NCI-H2107 treated with DMSO at 0.1 percent for 48 hours (cell line): Measurements from ENCODE around the gene FBL.
"Not testable (repeated sequence)": the region's sequence is repeated elsewhere in the genome, so short reads cannot be mapped to it uniquely, and the experiment has no call there.

ENCODE experiments used
- DNase-seq: peaks from one replicate; lab custom pipeline; 2025; ENCODE audit not compliant: unreplicated experiment; lab: John Stamatoyannopoulos, UW

Gene FBL

GRCh38 chr19:39825531-39826076 lies 20.6 kb downstream of the FBL start:
- no peak for DNase-seq

GRCh38 chr19:39825093-39825463 lies 21.1 kb downstream of the FBL start:
- no peak for DNase-seq

- peak; percentile 97 for DNase-seq
Measured at GRCh38 chr19:39824143-39825092, 21.8 kb downstream of the FBL start.

- no peak for DNase-seq
Measured at GRCh38 chr19:39823686-39824085, 22.5 kb downstream of the FBL start.

- no peak for DNase-seq
Measured at GRCh38 chr19:39820696-39821095, 25.5 kb downstream of the FBL start.

- no peak for DNase-seq
Measured at GRCh38 chr19:39819786-39820185, 26.4 kb downstream of the FBL start.

- no peak for DNase-seq
Measured at GRCh38 chr19:39818626-39819097, 27.5 kb downstream of the FBL start.

GRCh38 chr19:39817888-39818561 lies 28.2 kb downstream of the FBL start:
- no peak for DNase-seq

GRCh38 chr19:39816287-39817048 lies 29.7 kb downstream of the FBL start:
- no peak for DNase-seq

GRCh38 chr19:39814595-39814994 lies 31.6 kb downstream of the FBL start:
- DNase-seq = no peak

GRCh38 chr19:39814111-39814510 lies 32.1 kb downstream of the FBL start:
- DNase-seq = not testable (repeated sequence)

GRCh38 chr19:39813264-39813993 lies 32.8 kb downstream of the FBL start:
- peak; percentile 40 for DNase-seq

- no peak for DNase-seq
Measured at GRCh38 chr19:39811064-39811463, 35.1 kb downstream of the FBL start.

- no peak for DNase-seq
Measured at GRCh38 chr19:39810424-39810823, 35.8 kb downstream of the FBL start.

GRCh38 chr19:39809368-39809767 lies 36.8 kb downstream of the FBL start:
- DNase-seq = no peak

- DNase-seq = not testable (repeated sequence)
Measured at GRCh38 chr19:39808688-39809087, 37.5 kb downstream of the FBL start.

- no peak for DNase-seq
Measured at GRCh38 chr19:39807846-39808364, 38.3 kb downstream of the FBL start.

GRCh38 chr19:39805104-39805503 lies 41.1 kb downstream of the FBL start:
- no peak for DNase-seq

GRCh38 chr19:39802958-39803357 lies 43.2 kb downstream of the FBL start:
- peak; percentile 32 for DNase-seq

- no peak for DNase-seq
Measured at GRCh38 chr19:39797083-39797482, 49.1 kb downstream of the FBL start.
